Gastroesophageal sphincter (tissue), 3 donors: Measurements from ENCODE around the gene TNFSF13B.
A peak's percentile ranks its signal among the peaks of the same experiment; 100 is the strongest.

Experiments
- EP300 ChIP-seq: sonication (generic); formaldehyde crosslinking; IDR thresholded peaks from one replicate; pipeline ENCODE4 v1.6.1; 2017; ENCODE audit warnings: antibody characterized with exemption, mild to moderate bottlenecking
- POLR2A ChIP-seq, 2 donors: fragments of 450-650 bp; IDR thresholded peaks; one replicate each; pipeline ENCODE4 v1.6.1; 2017; ENCODE audit warnings: antibody characterized with exemption in 2 of 2, mild to moderate bottlenecking in 2 of 2, moderate library complexity in 1 of 2
- POLR2AphosphoS5 ChIP-seq: sonication (generic); formaldehyde crosslinking; IDR thresholded peaks from one replicate; pipeline ENCODE4 v1.6.1; 2017; ENCODE audit warnings: antibody characterized with exemption
- TF ChIP-seq, protein P1 (sequence below), 4 experiments: fragments of 200-600 bp in 2 of 4; fragments of 450-650 bp in 2 of 4; sonication (generic) in 1 of 4; IDR thresholded peaks; one replicate each; pipeline ENCODE4 v1.5.1; 2017 to 2019; ENCODE audit warnings: antibody characterized with exemption in 4 of 4, mild to moderate bottlenecking in 2 of 4, moderate library complexity in 2 of 4

DNA sequence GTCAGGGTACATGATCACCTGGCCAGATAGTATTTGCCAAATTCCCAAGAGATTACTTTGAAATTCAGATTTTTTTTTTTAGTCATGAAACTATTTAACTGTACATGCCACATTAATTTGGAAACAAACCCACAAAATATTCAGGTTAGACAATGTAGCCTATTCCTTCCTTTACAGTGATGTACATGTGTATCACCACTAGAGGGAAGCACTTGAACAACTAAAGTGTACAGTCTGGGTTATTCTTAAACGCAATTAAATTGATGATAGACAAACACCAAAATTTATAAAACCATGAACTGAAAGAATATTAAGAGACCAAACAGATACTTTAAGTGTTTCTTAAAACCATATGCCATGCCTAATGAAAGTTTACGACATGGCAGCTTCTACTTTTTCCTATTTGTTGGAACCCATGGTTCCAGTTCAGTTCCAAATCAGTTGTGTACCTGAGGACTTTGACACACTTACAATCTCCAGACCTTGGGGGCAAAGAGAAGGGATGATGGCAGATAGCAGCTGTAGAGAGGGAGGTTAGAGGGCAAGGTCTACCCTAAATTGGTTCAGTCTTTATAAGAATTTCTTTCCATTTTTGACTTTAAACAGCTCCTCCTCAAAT, 52.8 kb downstream of the TNFSF13B start:
- TF ChIP-seq POLR2A (IDR thresholded peaks at IDR 0.05) = no peak
- no peak for TF ChIP-seq POLR2AphosphoS5
- TF ChIP-seq, protein P1, sequence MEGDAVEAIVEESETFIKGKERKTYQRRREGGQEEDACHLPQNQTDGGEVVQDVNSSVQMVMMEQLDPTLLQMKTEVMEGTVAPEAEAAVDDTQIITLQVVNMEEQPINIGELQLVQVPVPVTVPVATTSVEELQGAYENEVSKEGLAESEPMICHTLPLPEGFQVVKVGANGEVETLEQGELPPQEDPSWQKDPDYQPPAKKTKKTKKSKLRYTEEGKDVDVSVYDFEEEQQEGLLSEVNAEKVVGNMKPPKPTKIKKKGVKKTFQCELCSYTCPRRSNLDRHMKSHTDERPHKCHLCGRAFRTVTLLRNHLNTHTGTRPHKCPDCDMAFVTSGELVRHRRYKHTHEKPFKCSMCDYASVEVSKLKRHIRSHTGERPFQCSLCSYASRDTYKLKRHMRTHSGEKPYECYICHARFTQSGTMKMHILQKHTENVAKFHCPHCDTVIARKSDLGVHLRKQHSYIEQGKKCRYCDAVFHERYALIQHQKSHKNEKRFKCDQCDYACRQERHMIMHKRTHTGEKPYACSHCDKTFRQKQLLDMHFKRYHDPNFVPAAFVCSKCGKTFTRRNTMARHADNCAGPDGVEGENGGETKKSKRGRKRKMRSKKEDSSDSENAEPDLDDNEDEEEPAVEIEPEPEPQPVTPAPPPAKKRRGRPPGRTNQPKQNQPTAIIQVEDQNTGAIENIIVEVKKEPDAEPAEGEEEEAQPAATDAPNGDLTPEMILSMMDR (IDR thresholded peaks at IDR 0.05) = peak; percentile 61 to 70 (median 65)
- TF ChIP-seq EP300 = no peak
